Naive thymus-derived CD8-positive, alpha-beta T cell (primary cell): ENCODE data around the gene VSTM4. TPM values are rescaled to one million over a fixed set of nuclear protein-coding genes. Genes with fewer than 3 reads are reported as not detected.

Experiments
- ATAC-seq, 2 donors: fragments of 150-1000 bp; cut with Tn5 transposase in 1 of 2; sonication (Bioruptor Pico), chemical (Tn5 transposase) in 1 of 2; 1 replicate in 1 of 2; 2 replicates in 1 of 2; pipeline ENCODE4 v1.10.0; 2021; ENCODE audit warnings: mild to moderate bottlenecking in 2 of 2, moderate library complexity in 2 of 2
- POLR2A ChIA-PET: fragments of 350-600 bp; sonication (Branson Sonifier 250); formaldehyde crosslinking; loops from one replicate; lab custom pipeline; 2021; ENCODE audit warnings: antibody characterized with exemption; lab: Charles Lee
- DNase-seq, 10 donors: peaks; one replicate each; pipeline versions ENCODE4 v3.0.0 to v3.0.0-alpha.2; 2020 to 2022
- H3K27ac Mint-ChIP-seq, 10 donors: one replicate each; pipeline ENCODE4 v1.8.0; 2020 to 2022; ENCODE audit warnings: mild to moderate bottlenecking in 10 of 10, mixed read lengths in 10 of 10, moderate library complexity in 4 of 10, inconsistent platforms in 1 of 10
- H3K27me3 Mint-ChIP-seq, 5 donors: one replicate each; pipeline ENCODE4 v1.8.0; 2021 to 2022; ENCODE audit warnings: mixed read lengths in 5 of 5
- H3K36me3 Mint-ChIP-seq, 3 donors: one replicate each; pipeline ENCODE4 v1.8.0; 2020 to 2022; ENCODE audit warnings: mixed read lengths in 3 of 3, mild to moderate bottlenecking in 2 of 3, inconsistent platforms in 1 of 3
- H3K4me1 Mint-ChIP-seq, 4 donors: one replicate each; pipeline ENCODE4 v1.8.0; 2021 to 2022; ENCODE audit warnings: mixed read lengths in 4 of 4
- H3K4me3 Mint-ChIP-seq, 10 donors: one replicate each; pipeline ENCODE4 v1.8.0; 2020 to 2022; ENCODE audit warnings: mild to moderate bottlenecking in 10 of 10, mixed read lengths in 10 of 10, moderate library complexity in 6 of 10, inconsistent platforms in 1 of 10
- H3K9me3 Mint-ChIP-seq, 9 donors: one replicate each; pipeline ENCODE4 v1.8.0; 2020 to 2022; ENCODE audit warnings: mixed read lengths in 9 of 9, mild to moderate bottlenecking in 3 of 9, inconsistent platforms in 1 of 9, moderate library complexity in 1 of 9
- polyA plus RNA-seq, 3 donors: library from polyadenylated mRNA; unstranded; fragments of 300-500 nt; fragmentation: Illumina TruSeq; gene quantifications; one replicate each; pipeline ENCODE4 v1.2.3, GENCODE V29; 2021
- total RNA-seq, 8 experiments: library from RNA in 2 of 8; stranded (reverse) in 2 of 8; gene quantifications; one replicate each; pipeline ENCODE4 v1.2.3 and lab custom pipeline; 2021 to 2026

The VSTM4 gene
- total and polyA plus RNA-seq, 5 experiments from 2014 or later: 0.07 TPM; not detected in 4

DNA sequence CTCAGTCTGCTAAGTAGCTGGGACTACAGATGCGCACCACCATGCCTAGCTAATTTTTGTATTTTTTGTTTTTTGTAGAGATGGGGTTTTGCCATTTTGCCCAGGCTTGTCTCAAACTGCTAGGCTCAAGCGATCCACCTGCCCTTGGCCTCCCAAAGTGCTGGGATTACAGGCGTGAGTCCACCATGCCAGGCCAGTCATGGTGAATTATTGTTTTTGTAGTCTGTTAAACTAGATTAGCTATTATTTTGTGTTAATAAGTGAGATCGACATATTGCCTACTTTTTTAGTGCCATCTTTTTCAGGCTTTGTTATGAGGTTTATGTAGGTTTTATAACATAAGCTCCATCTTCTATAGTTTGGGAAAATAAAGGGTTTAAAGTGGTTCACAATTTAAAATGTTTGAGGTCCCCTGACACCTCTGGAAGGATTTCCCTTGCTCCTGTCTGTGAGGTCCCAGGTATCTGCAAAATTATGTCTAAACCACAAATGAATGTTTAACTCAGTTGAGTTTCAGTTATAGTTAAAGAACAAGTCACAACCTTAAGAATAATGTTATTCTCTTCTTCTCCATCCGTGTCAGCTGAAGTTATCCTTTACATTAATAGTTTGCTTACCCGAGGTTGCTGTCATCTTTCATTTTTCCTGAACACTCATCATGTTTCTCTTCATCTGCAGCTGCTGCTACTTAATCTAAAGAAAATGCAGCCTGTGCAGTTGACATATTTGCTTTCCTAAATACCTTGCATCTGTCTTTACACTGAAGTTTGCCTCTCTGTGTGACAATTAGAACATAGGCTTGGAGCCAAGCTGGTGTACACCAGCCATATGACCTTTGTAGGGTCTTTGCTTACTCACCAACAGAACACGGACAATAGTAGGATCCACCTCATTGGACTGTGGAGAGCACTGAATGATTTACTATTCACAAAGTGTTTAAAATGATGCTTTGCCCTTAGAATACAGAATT, 8.9 kb upstream of the VSTM4 start:
- ATAC-seq: no peak
- H3K4me1 Mint-ChIP-seq: no peaks in the 10 kb centered on the region
- H3K4me3 Mint-ChIP-seq: no peak overlapping the region
- H3K27me3 Mint-ChIP-seq: peaks cover 8 to 19% (median 13%) of the 10 kb centered on the region in 5 donors
- no peak for DNase-seq
- H3K9me3 Mint-ChIP-seq: peaks cover 0 to 20% (median 4%) of the 10 kb centered on the region in 9 donors
- H3K36me3 Mint-ChIP-seq: no peaks in the 10 kb centered on the region
- no peak overlapping the region for H3K27ac Mint-ChIP-seq
- POLR2A ChIA-PET: no interaction called here

DNA sequence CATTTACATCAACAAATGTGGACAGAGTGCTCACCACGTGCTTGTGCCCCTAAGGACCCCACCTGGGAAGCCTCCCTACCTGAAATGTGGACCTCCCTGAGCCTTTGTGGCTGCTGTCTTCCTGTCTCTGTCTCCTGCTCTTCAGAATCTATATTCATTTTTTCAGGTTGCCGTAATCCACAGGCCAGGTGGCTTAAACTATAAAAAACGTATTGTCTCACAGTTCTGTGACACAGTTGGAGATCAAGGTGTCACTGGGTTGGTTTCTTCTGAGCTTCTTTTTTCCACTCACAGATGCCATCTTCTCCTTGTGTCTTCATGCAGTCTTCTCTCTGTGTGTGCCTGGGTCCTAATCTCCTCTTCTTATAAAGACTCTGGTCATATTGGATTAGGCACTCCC, 5.6 kb upstream of the VSTM4 start:
- peaks cover 0 to 10% (median 0%) of the 10 kb centered on the region in 9 donors for H3K9me3 Mint-ChIP-seq
- peaks cover 0 to 2% (median under 1%) of the 10 kb centered on the region in 4 donors for H3K4me1 Mint-ChIP-seq
- ATAC-seq (no peak), DNase-seq (no peak)
- H3K27me3 Mint-ChIP-seq: peaks cover 8 to 20% (median 12%) of the 10 kb centered on the region in 5 donors
- no peak overlapping the region for H3K27ac Mint-ChIP-seq
- no peaks in the 10 kb centered on the region for H3K36me3 Mint-ChIP-seq
- POLR2A ChIA-PET: no interaction called here
- H3K4me3 Mint-ChIP-seq: no peak overlapping the region

DNA sequence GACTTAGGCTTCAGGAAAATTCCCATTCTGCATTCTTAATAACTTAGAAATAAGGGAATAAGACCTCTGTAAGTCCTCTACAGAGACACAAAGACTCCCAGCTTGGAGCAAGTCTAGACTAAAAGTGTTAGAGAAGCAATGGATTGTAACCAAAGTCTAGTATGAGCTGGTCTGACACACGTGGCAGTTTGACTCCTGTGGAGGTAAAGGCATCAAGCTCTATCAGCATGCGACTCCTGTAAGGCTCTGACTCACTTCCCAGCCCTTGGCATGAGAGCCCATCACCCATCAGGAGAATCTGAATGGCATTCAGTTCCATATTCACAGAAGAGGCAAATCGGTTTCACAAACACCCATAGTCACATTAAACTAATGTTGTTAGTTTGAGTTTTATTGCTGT, 4.4 kb upstream of the VSTM4 start:
- H3K27me3 Mint-ChIP-seq: peaks cover 11 to 22% (median 15%) of the 10 kb centered on the region in 5 donors
- H3K9me3 Mint-ChIP-seq: peaks cover 0 to 10% (median 0%) of the 10 kb centered on the region in 9 donors
- ATAC-seq (no peak), DNase-seq (no peak)
- no peaks in the 10 kb centered on the region for H3K36me3 Mint-ChIP-seq
- POLR2A ChIA-PET: no interaction called here
- H3K4me3 Mint-ChIP-seq: no peak overlapping the region
- no peak overlapping the region for H3K27ac Mint-ChIP-seq
- H3K4me1 Mint-ChIP-seq: peaks cover 0 to 5% (median 1%) of the 10 kb centered on the region in 4 donors

DNA sequence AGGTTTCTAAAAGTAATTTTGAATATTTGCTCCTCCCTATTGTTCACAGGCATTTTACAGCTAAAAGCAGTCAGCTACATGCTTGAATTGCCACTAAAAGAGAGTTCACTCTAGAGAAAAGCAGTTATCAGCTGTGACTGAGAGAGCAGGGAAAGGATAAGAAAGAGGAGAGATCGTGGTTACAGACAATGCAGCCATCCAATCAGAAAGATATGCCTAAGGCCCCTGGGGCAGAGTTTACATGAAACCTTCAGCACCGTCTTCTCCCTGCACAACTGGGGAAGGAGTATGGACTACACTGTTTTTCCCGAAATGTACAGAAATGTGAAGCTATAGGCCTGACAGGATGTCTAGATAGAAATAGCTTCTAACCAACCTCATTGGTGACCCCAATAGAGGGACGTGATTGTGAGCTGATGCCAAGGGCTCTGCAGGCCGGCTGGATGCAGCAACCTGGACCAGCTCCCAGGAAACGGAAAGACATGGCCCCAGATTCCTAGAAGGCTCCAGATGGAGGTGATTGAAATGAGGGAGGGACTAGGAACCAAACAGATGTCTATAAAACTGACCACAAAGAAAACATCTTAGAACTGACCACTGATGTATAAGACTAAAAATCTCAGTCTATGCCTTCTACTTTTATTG, 3.2 kb upstream of the VSTM4 start:
- Mint-ChIP-seq H3K27ac (no peak overlapping the region), H3K27me3 (peaks cover 16 to 34% (median 19%) of the 10 kb centered on the region in 5 donors)
- POLR2A ChIA-PET: no interaction called here

DNA sequence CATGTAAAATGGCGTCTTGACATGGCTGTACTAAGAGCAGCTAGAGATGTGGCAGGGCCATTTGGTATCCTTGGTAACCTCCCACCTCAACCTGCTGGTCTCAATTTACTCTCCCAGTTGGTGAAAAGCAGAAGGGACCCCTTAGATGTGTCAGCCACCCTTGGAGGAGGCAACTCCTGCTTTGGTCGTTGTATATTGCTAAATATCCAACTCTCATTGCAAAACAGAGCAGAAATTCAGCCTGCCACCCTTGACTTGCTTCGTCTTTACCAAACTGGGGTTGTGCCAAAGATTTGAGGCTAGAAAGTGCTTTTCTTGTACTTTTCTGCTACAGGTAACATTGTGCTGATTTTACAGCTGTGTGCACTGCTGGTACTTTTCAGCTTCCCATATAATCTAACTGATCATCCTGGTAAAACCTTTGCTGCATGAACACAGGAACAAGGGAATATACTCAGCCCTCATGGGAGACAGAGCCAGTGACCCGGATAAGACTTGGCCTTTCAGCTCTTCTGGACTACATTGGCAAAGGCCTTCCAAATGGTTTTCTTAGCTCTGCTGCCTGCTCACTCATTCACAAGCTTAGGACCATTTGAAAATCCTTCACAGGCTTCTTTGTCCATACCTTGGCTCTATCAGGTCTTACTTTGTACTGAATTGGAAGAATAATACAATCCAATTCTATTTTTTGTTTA, 2.2 kb upstream of the VSTM4 start:
- H3K27me3 Mint-ChIP-seq: peaks cover 18 to 38% (median 22%) of the 10 kb centered on the region in 5 donors
- no peaks in the 10 kb centered on the region for H3K36me3 Mint-ChIP-seq
- POLR2A ChIA-PET: no interaction called here

More for the DNA sequence above, 3.2 kb upstream of the VSTM4 start:
- DNase-seq (no peak), ATAC-seq (no peak)
- Mint-ChIP-seq H3K36me3 (no peaks in the 10 kb centered on the region), H3K4me3 (no peak overlapping the region), H3K4me1 (peaks cover 0 to 8% (median 3%) of the 10 kb centered on the region in 4 donors), H3K9me3 (peaks cover 0 to 10% (median 0%) of the 10 kb centered on the region in 9 donors)

DNA sequence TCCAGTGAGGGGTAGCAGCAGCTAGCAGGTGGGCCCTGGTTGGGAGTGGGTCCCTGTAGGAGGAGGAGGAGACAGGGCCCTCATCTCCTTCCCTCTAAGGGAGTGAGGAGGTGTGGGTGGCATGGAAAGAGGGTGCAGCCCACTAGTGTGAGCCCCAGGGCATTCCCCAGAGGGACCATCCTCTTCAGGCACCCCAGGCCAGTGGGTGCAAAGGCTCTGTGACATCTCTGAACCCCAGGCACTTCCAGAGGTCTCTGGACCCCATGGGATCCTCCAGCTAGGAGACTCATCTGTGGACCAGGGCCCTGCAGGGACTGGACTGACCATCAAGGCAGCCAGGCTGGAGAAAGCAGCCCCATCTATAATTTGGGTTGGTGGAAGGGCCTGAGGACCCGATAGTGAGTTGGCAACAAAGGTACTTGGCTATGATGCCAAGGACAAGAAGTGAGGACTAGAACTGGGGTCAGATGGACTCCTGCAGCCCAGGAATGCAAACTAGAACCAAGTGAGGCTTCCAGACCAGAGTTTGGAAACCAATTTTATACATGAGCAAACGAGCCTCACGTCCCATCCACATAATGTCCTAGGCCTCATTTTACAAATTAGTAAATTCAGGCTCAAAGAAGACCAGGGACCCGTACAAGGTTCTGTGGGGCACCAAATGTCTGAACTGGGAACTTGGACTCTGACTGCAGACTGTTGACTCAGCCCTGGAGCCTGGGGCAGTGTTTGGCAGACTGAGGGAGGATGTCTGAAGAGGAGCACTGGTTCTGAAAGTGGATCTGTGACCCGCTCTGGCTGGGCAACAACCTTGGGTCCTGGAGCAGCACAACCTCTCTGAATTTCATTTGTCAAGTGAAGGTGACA, 1.4 kb upstream of the VSTM4 start:
- Mint-ChIP-seq H3K4me3 (no peak overlapping the region), H3K27ac (no peak overlapping the region), H3K27me3 (peaks cover 17 to 45% (median 22%) of the 10 kb centered on the region in 5 donors), H3K36me3 (no peaks in the 10 kb centered on the region), H3K9me3 (peaks cover 0 to 5% (median 0%) of the 10 kb centered on the region in 9 donors), H3K4me1 (peaks cover 0 to 8% (median 3%) of the 10 kb centered on the region in 4 donors)
- DNase-seq (no peak), ATAC-seq (no peak)
- POLR2A ChIA-PET: no interaction called here

More for the DNA sequence above, 2.2 kb upstream of the VSTM4 start:
- Mint-ChIP-seq H3K4me1 (peaks cover 0 to 8% (median 3%) of the 10 kb centered on the region in 4 donors), H3K4me3 (no peak overlapping the region), H3K27ac (no peak overlapping the region), H3K9me3 (peaks cover 0 to 10% (median 0%) of the 10 kb centered on the region in 9 donors)
- no peak for ATAC-seq
- no peak for DNase-seq

DNA sequence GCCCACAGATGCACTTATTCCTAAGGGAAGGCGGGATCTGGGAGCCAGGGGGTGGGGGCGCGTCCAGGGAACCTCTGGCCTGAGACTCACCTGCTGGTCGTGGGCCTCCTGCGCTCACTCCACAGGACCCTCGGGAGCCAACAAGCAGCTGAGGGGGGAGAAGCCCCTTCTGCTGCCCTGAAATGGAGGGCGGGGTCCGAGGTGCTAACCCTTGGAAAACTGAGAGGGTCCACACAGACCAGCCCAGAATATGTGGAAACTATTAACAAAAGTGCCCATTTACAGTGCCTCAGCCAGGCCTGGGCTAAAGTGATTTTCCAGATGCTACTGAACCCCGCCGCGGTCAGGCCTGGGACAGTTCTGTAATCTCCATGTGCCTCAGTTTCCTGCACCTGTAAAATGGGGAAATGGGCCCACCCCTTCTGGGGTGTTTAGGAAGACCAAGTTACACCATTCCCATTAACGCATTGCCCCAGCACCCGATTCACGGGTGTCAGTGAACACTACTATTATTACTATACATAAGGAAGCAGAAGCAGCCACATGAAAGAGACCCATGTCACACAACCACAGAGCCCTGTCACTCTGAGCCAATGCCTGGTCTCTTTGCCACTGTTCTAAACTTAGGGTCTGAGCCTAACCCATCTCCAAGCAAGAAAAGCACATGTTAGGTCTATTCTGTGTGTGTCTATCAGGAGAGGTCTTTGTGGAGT, 630 bp upstream of the VSTM4 start:
- POLR2A ChIA-PET: no interaction called here
- no peak for DNase-seq
- Mint-ChIP-seq H3K27me3 (peaks cover 16 to 46% (median 22%) of the 10 kb centered on the region in 5 donors), H3K36me3 (no peaks in the 10 kb centered on the region), H3K4me1 (peaks cover 0 to 8% (median 3%) of the 10 kb centered on the region in 4 donors), H3K9me3 (no peaks in the 10 kb centered on the region), H3K27ac (peak overlapping the region in 2 of 10 donors; percentile 9 to 10), H3K4me3 (peak overlapping the region in 1 of 10 donors; percentile 36)
- no peak for ATAC-seq

DNA sequence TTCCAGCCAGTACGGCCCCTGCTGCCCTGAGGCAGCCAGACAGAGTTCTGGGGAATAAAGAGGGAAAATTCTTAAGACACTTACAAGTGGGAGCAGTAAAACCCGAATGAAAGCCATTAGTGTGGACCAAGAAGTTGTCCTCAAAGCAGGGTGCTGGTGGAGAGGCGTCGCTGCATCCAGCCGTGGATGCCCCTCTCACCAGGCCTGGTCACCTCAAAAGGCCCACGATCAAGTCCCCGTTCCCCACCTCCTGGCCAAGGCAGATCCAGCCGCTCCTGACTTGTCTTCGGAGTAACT, 656 bp downstream of the VSTM4 start:
- Mint-ChIP-seq H3K27me3 (peaks cover 16 to 49% (median 26%) of the 10 kb centered on the region in 5 donors), H3K9me3 (no peaks in the 10 kb centered on the region), H3K36me3 (no peaks in the 10 kb centered on the region), H3K27ac (no peak overlapping the region), H3K4me3 (peak overlapping the region in 4 of 10 donors; percentile 30 to 66 (median 34)), H3K4me1 (peaks cover 0 to 8% (median 3%) of the 10 kb centered on the region in 4 donors)
- no peak for DNase-seq
- POLR2A ChIA-PET: no interaction called here
- ATAC-seq: no peak

DNA sequence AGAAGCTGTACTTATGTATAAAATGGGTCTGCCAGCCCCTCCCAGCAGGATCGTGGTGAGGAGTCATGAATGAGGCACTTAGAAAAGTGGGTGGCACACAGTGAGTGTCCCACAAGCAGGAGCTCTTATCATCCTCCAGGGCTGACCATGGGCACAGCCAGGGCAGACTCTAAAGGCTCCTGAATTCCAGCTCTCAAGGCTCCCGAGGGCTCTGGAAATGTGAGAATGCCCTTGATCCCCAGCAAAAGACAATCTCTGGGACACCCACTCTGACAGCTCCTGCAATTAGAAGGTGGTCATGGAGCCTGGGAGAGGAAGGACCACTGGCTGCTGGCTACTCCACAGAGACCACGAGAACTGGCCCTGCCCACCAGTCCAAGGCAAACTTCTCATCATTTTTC, 1.6 kb downstream of the VSTM4 start:
- no peaks in the 10 kb centered on the region for H3K36me3 Mint-ChIP-seq
- ATAC-seq (no peak), DNase-seq (no peak)
- POLR2A ChIA-PET: no interaction called here
- H3K27me3 Mint-ChIP-seq: peaks cover 19 to 53% (median 27%) of the 10 kb centered on the region in 5 donors
- H3K9me3 Mint-ChIP-seq: no peaks in the 10 kb centered on the region
- H3K4me3 Mint-ChIP-seq: no peak overlapping the region
- peaks cover 0 to 8% (median 3%) of the 10 kb centered on the region in 4 donors for H3K4me1 Mint-ChIP-seq
- no peak overlapping the region for H3K27ac Mint-ChIP-seq

DNA sequence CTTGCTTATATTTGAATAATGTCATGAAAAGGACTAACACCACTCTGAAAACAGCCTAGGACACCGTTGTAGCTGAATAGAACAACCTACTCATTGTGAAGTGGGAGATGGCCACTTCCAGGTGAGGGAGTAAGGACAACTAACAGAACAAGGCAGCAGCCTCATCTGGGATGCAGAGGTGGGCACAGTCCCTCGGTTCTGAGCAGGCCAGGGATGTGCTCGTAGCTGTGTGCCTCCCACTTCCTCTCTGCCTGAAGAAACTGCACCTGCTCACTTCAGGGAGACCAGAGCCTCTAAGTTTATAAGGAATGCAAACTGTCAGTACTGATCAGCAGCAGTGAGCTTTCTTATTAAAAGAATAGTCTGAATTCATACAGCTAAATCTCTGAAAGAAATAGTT, 2.5 kb downstream of the VSTM4 start:
- Mint-ChIP-seq H3K4me1 (peaks cover 0 to 8% (median 3%) of the 10 kb centered on the region in 4 donors), H3K27ac (no peak overlapping the region), H3K4me3 (no peak overlapping the region), H3K27me3 (peaks cover 19 to 53% (median 22%) of the 10 kb centered on the region in 5 donors), H3K36me3 (no peaks in the 10 kb centered on the region), H3K9me3 (no peaks in the 10 kb centered on the region)
- no peak for ATAC-seq
- POLR2A ChIA-PET: no interaction called here
- no peak for DNase-seq

DNA sequence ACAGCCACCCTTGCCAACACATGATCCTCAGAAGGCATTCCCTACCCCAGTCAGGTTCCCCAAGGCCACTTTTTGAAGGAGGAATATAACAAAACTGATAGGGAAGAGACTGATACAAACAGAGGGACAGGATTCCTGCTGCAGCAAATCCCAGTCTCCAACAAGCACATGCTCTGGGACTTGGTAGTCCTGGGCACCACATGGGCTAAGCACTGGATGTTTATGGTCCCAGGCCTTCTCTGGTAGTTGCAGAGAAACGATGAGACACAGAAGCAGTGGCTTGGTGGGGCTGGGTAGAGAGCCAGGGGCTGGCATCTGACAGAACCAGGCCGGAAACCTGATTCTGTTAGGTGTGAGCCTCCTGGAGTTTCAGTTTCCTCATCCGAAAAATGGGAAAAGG, 3.2 kb downstream of the VSTM4 start:
- Mint-ChIP-seq H3K27ac (no peak overlapping the region), H3K4me1 (peaks cover 0 to 8% (median 3%) of the 10 kb centered on the region in 4 donors), H3K27me3 (peaks cover 19 to 48% (median 22%) of the 10 kb centered on the region in 5 donors), H3K4me3 (no peak overlapping the region), H3K36me3 (no peaks in the 10 kb centered on the region), H3K9me3 (no peaks in the 10 kb centered on the region)
- POLR2A ChIA-PET: no interaction called here
- no peak for DNase-seq
- no peak for ATAC-seq
